Left renal cortex interstitium (tissue), 4 donors: ENCODE data around the gene RIC8B. TPM values are rescaled to one million over a fixed set of nuclear protein-coding genes. Genes with fewer than 3 reads are reported as not detected.

Source experiments
- DNase-seq, 4 donors: peaks; one replicate each; pipeline ENCODE4 v3.0.0-alpha.2; 2013; ENCODE audit warnings: low read depth in 4 of 4, low spot score in 2 of 4, missing footprints in 1 of 4
- polyA plus RNA-seq, 4 donors: library from polyadenylated mRNA; unstranded; fragments of 120-200 nt; gene quantifications; one replicate each; pipeline ENCODE4 v1.2.1, GENCODE V29; 2013; ENCODE audit not compliant: insufficient read length in 4 of 4

Gene RIC8B
- polyA plus RNA-seq, 4 donors: 21.2 to 32.1 (median 28.9) TPM

- no peak for DNase-seq
Measured at GRCh38 chr12:106757623-106758348, 16.7 kb upstream of the RIC8B start.

- DNase-seq: no peak
Measured at GRCh38 chr12:106758349-106759110, 16.0 kb upstream of the RIC8B start.

DNA sequence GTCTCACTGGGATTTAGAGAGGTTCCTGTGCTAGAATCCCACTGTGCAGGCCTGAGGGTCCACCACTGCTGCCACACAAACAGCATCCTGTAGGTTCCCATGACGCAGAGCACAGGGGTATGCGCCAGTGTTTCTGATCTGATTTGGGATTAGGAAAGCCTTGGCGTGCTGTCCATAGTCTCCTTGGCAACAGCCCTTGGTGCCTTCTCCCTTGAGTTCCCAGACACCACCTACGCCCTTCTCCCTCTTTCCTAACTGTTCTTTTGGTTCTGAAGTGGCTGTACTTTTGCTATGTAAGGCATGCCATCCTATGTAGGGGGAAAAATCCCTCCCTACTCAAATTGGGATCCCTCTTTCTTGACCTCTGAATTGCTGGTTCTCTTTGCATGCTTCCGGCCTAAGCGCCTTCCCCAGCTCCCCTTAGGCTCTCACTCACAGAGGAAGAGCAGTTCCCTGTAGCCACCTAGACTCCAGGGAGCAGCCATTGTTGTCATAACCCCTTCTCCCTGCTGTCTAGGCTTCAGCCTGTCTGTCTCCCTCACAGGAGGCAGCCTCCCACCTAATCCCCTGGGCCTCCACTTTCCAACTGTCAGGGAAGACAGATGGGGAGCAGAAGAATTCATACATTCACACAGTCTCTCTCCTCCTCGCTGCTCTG is 14.8 kb upstream of the RIC8B start:
- no peak for DNase-seq

DNA sequence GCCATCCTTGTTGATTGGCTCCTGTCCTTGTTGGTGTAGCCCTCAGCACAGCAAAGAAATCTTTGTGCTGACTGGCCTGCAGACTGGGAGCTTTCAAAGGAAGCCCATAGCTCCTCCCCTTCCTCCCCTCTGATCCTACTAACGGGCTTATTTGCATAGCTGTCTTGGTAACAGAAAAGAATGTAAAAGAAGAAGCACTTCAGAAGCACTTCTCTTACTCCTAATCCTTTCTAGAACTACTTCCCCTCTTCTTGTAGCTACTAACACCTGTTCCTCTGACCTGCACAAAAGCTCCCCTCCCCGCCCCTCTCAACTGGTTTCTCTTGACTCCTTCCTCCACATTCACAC is 14.3 kb upstream of the RIC8B start:
- peak in 1 of 4 donors; percentile 25 for DNase-seq

- no peak for DNase-seq
Measured at GRCh38 chr12:106764220-106764619, 10.3 kb upstream of the RIC8B start.

DNA sequence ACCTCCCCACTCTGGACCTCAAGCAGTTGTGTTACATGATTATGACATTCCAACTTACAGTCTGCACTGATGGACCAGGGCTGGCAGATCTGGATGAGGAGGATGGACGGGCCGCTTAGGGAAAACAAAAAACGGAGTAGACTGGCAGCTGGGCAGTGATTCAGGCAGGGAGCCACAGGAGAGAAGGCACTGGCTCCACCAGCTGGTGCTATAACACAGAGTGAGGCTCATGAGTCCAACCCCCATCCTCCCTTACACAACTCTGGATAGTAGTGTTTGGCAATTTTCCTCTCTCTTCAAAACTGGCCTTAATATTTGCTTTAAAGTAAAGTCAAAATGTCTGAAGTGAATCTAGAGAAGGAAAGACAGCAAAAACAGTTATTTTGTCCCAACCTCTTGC is 9.7 kb upstream of the RIC8B start:
- DNase-seq: no peak

DNA sequence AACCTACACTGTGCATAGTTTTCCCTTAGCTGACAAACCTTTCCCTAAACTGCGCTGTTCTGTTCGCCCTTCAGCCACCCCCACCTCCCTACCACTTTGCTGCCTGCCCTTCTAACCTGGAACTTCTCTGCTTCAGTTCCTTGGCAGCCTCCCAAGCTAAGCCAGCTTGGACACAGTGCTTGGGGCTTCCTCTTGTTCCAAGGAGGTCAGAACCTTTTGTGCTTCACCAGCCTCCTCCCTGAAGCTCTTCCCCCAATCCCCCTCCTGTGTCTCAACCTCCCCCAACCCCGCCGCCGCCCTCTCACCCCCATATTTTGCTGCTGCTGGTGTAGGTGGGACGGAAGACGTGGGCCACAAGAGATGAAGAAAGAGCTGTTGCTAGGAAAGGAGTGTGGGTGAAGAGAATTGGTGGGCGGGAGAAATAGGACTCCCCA is 8.1 kb upstream of the RIC8B start:
- peak in 2 of 4 donors; percentile 44 to 52 for DNase-seq

GRCh38 chr12:106767206-106767605 is 7.3 kb upstream of the RIC8B start:
- DNase-seq: no peak

- no peak for DNase-seq
Measured at GRCh38 chr12:106767954-106768822, 6.3 kb upstream of the RIC8B start.

- no peak for DNase-seq
Measured at GRCh38 chr12:106769078-106769477, 5.4 kb upstream of the RIC8B start.

DNA sequence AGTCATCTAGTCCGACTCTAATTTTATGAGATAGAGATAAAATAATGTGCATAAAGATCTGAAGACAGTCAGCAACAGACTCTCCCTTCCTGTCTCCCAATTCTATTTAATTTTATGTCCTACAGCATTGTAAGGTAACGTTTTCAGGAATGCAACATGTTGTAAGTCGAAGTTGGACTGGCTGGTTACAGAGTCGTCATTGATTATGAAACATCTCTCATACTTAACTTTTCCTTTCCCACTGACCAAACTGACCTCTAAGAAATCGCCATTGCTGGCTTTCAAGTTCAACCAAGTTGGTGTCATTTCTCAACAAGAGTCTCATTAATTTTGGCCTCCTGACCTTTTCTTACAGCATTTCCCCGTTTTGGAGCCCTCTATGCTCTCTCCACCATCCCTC is 4.9 kb upstream of the RIC8B start:
- DNase-seq: no peak

DNA sequence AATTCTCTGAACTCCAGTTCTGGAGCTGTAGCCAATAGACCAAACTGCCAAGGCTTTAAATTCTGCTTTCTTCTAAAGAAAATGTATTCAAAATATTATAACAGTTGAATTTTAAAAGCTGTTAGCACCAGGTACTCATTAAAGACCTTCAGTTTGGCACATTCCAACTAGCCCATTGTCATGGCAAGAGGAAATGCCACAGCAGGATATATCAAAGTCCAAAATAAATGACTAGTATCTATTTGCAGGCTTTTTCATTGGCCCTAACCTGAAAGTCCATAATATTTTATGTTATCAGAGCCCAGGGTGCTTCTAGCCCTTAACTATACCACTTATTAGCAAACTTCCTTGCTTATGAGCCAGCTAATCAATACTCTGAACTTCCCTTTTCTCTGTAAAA is 3.1 kb upstream of the RIC8B start:
- DNase-seq: no peak

GRCh38 chr12:106773286-106774004 is 1.0 kb upstream of the RIC8B start:
- no peak for DNase-seq

GRCh38 chr12:106774808-106775524 is 484 bp downstream of the RIC8B start:
- DNase-seq: peak in 1 of 4 donors; percentile 32

DNA sequence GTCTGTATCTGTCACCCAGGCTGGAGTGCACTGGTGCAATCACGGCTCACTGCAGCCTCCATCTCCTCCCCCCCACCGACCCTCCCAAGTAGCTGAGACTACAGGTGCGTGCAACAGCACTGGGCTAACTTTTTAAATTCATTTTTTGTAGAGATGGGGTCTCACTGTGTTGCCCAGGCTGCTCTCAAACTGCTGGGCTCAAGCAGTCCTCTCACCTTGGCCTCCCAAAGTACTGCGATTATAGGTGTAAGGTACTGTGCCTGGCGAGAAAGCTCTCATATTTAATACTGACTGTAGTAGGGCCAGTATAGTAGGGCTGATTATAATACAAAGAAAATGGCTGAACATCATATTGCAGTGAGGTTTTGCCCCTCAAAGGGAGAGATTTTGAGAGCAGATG is 2.4 kb downstream of the RIC8B start:
- no peak for DNase-seq

DNA sequence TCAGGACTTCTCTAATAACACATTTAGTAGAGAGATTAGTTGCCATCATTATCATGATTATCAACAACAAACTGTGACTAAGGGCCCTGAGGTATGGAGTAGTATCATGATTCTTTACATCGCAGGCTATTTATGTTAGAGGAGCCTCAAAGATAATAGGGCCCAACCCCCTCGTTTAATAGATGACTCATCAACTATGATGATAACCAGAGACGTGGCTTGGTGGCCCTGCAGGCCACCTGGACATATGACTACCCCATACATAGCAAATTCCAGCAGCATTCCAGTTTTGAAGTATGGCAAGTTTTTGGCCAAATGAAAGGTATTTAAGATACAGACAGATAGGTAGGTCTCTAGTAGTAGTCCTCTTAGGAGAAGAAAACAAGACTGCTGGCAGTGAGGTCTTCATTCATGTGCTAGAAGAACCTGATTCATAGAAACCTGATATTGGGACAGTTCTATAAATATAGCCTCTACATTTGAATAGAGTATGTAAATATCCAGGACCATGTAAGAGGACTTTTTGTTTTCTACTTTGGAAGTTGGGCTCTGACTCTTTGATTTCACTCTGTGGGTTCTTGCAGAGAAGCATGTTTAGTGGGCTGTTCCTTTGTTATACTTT is 5.6 kb downstream of the RIC8B start:
- DNase-seq: no peak

DNA sequence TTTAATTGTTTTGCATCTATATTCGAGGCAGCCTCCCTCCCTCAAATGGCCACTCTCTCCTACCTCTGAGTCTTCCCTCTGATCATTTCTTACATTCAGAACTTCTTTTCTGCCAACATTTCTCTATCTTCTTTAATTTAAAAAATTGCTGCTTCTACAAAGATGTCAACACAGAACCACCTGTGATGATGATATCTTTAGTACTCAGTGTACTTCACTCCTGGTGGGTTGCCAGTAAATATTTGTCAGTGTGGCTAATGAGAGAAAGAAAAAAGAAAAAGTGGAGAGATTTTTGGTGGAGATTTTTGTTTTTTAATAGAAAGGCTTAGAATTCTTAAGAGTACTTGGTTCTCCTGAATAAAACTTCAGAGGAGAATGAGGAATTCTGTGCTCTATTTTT is 8.1 kb downstream of the RIC8B start:
- no peak for DNase-seq

DNA sequence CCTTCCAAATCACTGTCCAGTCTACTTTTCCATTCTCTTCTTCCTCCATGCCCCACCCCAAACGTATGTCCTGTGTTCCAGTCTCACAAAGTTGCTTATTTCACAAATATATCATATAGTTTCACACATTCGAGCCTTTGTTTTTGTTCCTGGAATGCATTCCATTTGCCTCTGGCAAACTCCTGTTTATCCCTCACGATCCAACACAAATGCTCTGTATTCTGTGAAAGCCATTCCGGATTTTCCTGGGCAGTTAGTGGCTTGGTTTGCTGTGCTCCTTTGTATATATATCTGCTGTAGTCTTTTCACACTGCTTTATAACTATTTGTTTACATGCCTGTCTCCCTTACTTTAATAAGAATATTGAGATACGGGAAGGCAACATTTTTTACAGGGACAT is 9.0 kb downstream of the RIC8B start:
- no peak for DNase-seq

DNA sequence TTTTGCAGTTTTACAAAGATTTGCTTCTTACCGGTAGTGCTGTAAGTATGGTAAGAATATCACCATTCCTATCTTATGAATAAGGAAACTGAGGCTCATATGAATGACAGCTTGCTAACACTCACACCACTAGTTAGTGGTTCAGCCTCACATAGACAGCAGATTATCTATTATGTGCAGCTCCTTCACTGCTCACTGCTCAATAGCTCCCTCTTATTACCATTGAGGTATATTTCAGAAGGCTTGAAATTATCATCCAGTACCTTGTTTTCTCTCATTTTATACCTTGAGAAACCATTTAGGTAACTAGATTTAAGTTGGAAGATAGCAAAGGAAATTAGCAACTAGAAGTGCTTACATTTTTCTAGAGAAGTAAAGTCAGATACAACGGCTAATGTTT is 15.5 kb downstream of the RIC8B start:
- DNase-seq: no peak
